Measurements from ENCODE around the gene HPGDS. TPM values are rescaled to one million over a fixed set of nuclear protein-coding genes. Genes with fewer than 3 reads are reported as not detected.

Gene HPGDS
- total RNA-seq, 1 donor from 2014 or later, result not detected

- Mint-ChIP-seq H3K9me3 (no peaks in the 10 kb centered on the region), H3K36me3 (ENCODE audit: low read depth) (no peaks in the 10 kb centered on the region), H3K27ac (ENCODE audit: unreplicated experiment) (no peak overlapping the region), H3K4me1 (no peaks in the 10 kb centered on the region), H3K4me3 (no peak overlapping the region), H3K27me3 (ENCODE audit: low read depth) (no peaks in the 10 kb centered on the region)
- TF ChIP-seq, protein P1, sequence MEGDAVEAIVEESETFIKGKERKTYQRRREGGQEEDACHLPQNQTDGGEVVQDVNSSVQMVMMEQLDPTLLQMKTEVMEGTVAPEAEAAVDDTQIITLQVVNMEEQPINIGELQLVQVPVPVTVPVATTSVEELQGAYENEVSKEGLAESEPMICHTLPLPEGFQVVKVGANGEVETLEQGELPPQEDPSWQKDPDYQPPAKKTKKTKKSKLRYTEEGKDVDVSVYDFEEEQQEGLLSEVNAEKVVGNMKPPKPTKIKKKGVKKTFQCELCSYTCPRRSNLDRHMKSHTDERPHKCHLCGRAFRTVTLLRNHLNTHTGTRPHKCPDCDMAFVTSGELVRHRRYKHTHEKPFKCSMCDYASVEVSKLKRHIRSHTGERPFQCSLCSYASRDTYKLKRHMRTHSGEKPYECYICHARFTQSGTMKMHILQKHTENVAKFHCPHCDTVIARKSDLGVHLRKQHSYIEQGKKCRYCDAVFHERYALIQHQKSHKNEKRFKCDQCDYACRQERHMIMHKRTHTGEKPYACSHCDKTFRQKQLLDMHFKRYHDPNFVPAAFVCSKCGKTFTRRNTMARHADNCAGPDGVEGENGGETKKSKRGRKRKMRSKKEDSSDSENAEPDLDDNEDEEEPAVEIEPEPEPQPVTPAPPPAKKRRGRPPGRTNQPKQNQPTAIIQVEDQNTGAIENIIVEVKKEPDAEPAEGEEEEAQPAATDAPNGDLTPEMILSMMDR (conservative IDR thresholded peaks at IDR 0.05), result no peak
- DNase-seq (ENCODE audit: low read depth, low spot score), result no peak
Measured at GRCh38 chr4:94377294-94377693, 34.7 kb upstream of the HPGDS start.

- Mint-ChIP-seq H3K9me3 (no peaks in the 10 kb centered on the region), H3K27me3 (ENCODE audit: low read depth) (no peaks in the 10 kb centered on the region), H3K4me1 (no peaks in the 10 kb centered on the region), H3K27ac (ENCODE audit: unreplicated experiment) (no peak overlapping the region), H3K4me3 (no peak overlapping the region), H3K36me3 (ENCODE audit: low read depth) (no peaks in the 10 kb centered on the region)
- TF ChIP-seq, protein P1 (conservative IDR thresholded peaks at IDR 0.05), result no peak
- no peak for DNase-seq (ENCODE audit: low read depth, low spot score)
Measured at GRCh38 chr4:94375364-94375763, 32.7 kb upstream of the HPGDS start.

DNA sequence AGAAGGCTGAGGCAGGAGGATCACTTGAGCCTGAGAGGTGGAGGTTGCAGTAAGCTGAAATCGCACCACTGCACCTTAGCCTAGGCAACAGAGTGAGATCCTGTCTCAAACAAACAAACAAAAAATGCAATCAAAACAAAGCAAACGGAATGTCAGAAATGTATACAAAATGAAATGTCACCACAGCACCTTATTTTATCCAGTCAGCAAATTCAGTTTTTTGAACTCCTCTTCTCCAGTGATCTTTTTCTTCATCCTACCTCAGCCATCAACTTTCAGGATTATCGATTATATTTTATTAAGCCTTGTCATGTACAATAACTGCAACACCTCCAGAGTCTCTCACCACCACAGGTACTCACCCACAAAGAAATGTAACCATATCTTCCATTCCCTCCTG lies 31.1 kb upstream of the HPGDS start:
- H3K9me3 Mint-ChIP-seq, result no peaks in the 10 kb centered on the region
- no peaks in the 10 kb centered on the region for H3K36me3 Mint-ChIP-seq (ENCODE audit: low read depth)
- H3K27ac Mint-ChIP-seq (ENCODE audit: unreplicated experiment), result no peak overlapping the region
- H3K4me3 Mint-ChIP-seq, result no peak overlapping the region
- no peaks in the 10 kb centered on the region for H3K4me1 Mint-ChIP-seq
- no peak for DNase-seq (ENCODE audit: low read depth, low spot score)
- TF ChIP-seq, protein P1 (conservative IDR thresholded peaks at IDR 0.05), result no peak
- H3K27me3 Mint-ChIP-seq (ENCODE audit: low read depth), result no peaks in the 10 kb centered on the region

- H3K4me1 Mint-ChIP-seq, result no peaks in the 10 kb centered on the region
- no peaks in the 10 kb centered on the region for H3K36me3 Mint-ChIP-seq (ENCODE audit: low read depth)
- no peak overlapping the region for H3K27ac Mint-ChIP-seq (ENCODE audit: unreplicated experiment)
- no peaks in the 10 kb centered on the region for H3K27me3 Mint-ChIP-seq (ENCODE audit: low read depth)
- H3K9me3 Mint-ChIP-seq, result peaks cover 4% of the 10 kb centered on the region
- TF ChIP-seq, protein P1 (conservative IDR thresholded peaks at IDR 0.05), result no peak
- H3K4me3 Mint-ChIP-seq, result no peak overlapping the region
- DNase-seq (ENCODE audit: low read depth, low spot score), result no peak
Measured at GRCh38 chr4:94372991-94373390, 30.4 kb upstream of the HPGDS start.

- H3K27ac Mint-ChIP-seq (ENCODE audit: unreplicated experiment), result no peak overlapping the region
- peaks cover 5% of the 10 kb centered on the region for H3K9me3 Mint-ChIP-seq
- H3K36me3 Mint-ChIP-seq (ENCODE audit: low read depth), result no peaks in the 10 kb centered on the region
- no peak for DNase-seq (ENCODE audit: low read depth, low spot score)
- H3K27me3 Mint-ChIP-seq (ENCODE audit: low read depth), result no peaks in the 10 kb centered on the region
- H3K4me1 Mint-ChIP-seq, result no peaks in the 10 kb centered on the region
- TF ChIP-seq, protein P1 (conservative IDR thresholded peaks at IDR 0.05), result no peak
- H3K4me3 Mint-ChIP-seq, result no peak overlapping the region
Measured at GRCh38 chr4:94372228-94372978, 29.8 kb upstream of the HPGDS start.
